H1 (cell line): ENCODE data around the gene CNKSR2.

Experiments
- ATF2 ChIP-seq: IDR thresholded peaks from 2 replicates; pipeline ENCODE4 v1.6.1; 2012; ENCODE audit warnings: low read length, inconsistent platforms
- CHD7 ChIP-seq: fragments of 300-600 bp; sonication (generic); IDR thresholded peaks from 2 replicates; pipeline ENCODE4 v1.7.1; 2012; ENCODE audit warnings: low read length, moderate library complexity, mild to moderate bottlenecking, inconsistent platforms; ENCODE audit not compliant: insufficient replicate concordance
- CTCF ChIP-seq, 3 experiments: IDR thresholded peaks; 1 replicate in 2 of 3; 2 replicates in 1 of 3; pipeline versions ENCODE4 v1.5.1 to v1.6.1; 2011; ENCODE audit warnings: low read length in 3 of 3, mild to moderate bottlenecking in 3 of 3, inconsistent platforms in 2 of 3, low read depth in 1 of 3, moderate library complexity in 1 of 3; ENCODE audit not compliant: insufficient read depth in 1 of 3; ENCODE audit errors: control extremely low read depth in 1 of 3
- EZH2 ChIP-seq: fragments of 200-600 bp; sonication (generic); IDR thresholded peaks from 2 replicates; pipeline ENCODE4 v1.7.1; 2012; ENCODE audit warnings: low read depth, mild to moderate bottlenecking, moderate library complexity, low read length, inconsistent platforms; ENCODE audit not compliant: severe bottlenecking
- FOSL1 ChIP-seq: IDR thresholded peaks from 2 replicates; pipeline ENCODE4 v1.6.1; 2011; ENCODE audit warnings: mild to moderate bottlenecking, low read depth, low read length, moderate library complexity; ENCODE audit not compliant: insufficient read depth
- HDAC6 ChIP-seq: IDR thresholded peaks from one replicate; pipeline ENCODE4 v1.7.1; 2012; ENCODE audit warnings: low read depth, mild to moderate bottlenecking, inconsistent platforms, low read length, moderate library complexity
- JUN ChIP-seq: IDR thresholded peaks from 2 replicates; pipeline ENCODE4 v1.6.1; 2011; ENCODE audit warnings: low read depth, mild to moderate bottlenecking, improper control_type of control experiment, low read length
- MAFK ChIP-seq: IDR thresholded peaks from 2 replicates; pipeline ENCODE4 v1.6.1; 2012; ENCODE audit warnings: low read depth, mild to moderate bottlenecking, improper control_type of control experiment, low read length
- POLR2A ChIP-seq, 2 experiments: IDR thresholded peaks; 1 replicate in 1 of 2; 2 replicates in 1 of 2; pipeline ENCODE4 v1.6.1; 2011; ENCODE audit warnings: low read depth in 2 of 2, low read length in 2 of 2, mild to moderate bottlenecking in 2 of 2; ENCODE audit errors: control extremely low read depth in 1 of 2
- POLR2AphosphoS5 ChIP-seq: IDR thresholded peaks from 2 replicates; pipeline ENCODE4 v1.6.1; 2011; ENCODE audit warnings: low read depth, low read length
- SIN3A ChIP-seq, 2 experiments: IDR thresholded peaks in 1 of 2; conservative IDR thresholded peaks in 1 of 2; 2 replicates each; pipeline ENCODE4 v1.6.1; 2011 to 2012; ENCODE audit warnings: low read length in 2 of 2, improper control_type of control experiment in 1 of 2, low read depth in 1 of 2, mild to moderate bottlenecking in 1 of 2
- TCF12 ChIP-seq: IDR thresholded peaks from 2 replicates; pipeline ENCODE4 v1.6.1; 2011; ENCODE audit warnings: low read depth, mild to moderate bottlenecking, low read length

GRCh38 chrX:21616386-21616785, 242.2 kb downstream of the CNKSR2 start:
- TF ChIP-seq ATF2 (no peak), CTCF (IDR thresholded peaks at IDR 0.05; ENCODE audit: control extremely low read depth in 1 of 3, insufficient read depth in 1 of 3, low read depth in 1 of 3, low read length in 3 of 3) (no peak), TCF12 (no peak), EZH2 (no peak), POLR2AphosphoS5 (no peak), JUN (no peak), CHD7 (no peak), POLR2A (IDR thresholded peaks at IDR 0.05; ENCODE audit: control extremely low read depth in 1 of 2, low read depth in 2 of 2, low read length in 2 of 2) (no peak), FOSL1 (no peak), MAFK (no peak), SIN3A (conservative IDR thresholded peaks at IDR 0.05 in 1 of 2, IDR thresholded peaks at IDR 0.05 in 1 of 2; ENCODE audit: low read depth in 1 of 2, low read length in 2 of 2) (no peak), HDAC6 (no peak)
